ENCODE measurements around the gene REEP2.

GRCh38 chr5:138472353-138472752, 33.5 kb downstream of the REEP2 start:
- TF ChIP-seq EZH2 (IDR thresholded peaks at IDR 0.05) = no peak
- TF ChIP-seq POLR2AphosphoS5 (IDR thresholded peaks at IDR 0.05; ENCODE audit: borderline replicate concordance, low read depth, low read length) = no peak
